ENCODE data around the gene SMTNL2.

Gene SMTNL2

GRCh38 chr17:4545217-4545951 lies 38.9 kb upstream of the SMTNL2 start:
- DNase-seq = no peak

DNA sequence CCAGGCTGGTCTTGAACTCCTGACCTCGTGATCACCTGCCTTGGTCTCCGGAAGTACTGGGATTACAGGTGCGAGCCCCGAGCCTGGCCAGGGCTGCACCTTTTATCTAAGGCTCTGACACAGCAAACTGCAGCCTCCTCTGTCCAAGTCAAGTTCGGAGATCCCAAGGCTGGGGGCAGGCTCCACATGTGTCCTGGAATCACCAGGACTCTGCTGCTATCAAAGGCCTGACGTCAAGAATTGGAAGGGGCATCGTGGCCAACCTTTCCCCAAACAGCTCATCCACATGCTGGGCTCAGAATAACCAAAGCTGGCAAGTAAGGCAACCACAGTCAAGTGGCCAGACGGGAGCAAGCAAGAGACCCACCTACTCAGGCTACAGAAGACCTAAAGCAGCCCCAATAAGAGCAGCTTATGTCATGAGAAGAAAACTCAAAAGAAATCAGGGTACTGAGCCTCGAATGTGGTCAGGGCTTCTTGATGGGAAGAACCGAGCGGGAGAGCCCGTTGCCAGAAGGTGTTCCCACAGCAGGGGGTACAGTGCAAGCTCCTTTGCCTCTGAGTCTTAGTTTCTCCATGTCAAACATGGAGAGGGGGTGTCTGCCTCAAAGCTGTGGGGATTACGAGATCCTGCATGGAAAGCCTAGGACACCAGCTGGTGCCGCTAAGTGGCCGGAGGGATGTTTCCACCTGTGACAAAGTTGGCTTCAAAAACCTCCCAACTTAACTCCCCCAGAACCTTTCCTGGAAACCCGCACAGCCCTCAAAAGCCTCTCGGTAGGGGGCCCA lies 37.0 kb upstream of the SMTNL2 start:
- DNase-seq = no peak

GRCh38 chr17:4548061-4548461 lies 36.3 kb upstream of the SMTNL2 start:
- DNase-seq = no peak

GRCh38 chr17:4548721-4549531 lies 35.4 kb upstream of the SMTNL2 start:
- DNase-seq = no peak

- no peak for DNase-seq
These were observed 34.4 kb upstream of the SMTNL2 start for GRCh38 chr17:4549781-4550533.

GRCh38 chr17:4550534-4551039 lies 33.7 kb upstream of the SMTNL2 start:
- DNase-seq = no peak

- DNase-seq = no peak
These were observed 33.2 kb upstream of the SMTNL2 start for GRCh38 chr17:4551141-4551540.

DNA sequence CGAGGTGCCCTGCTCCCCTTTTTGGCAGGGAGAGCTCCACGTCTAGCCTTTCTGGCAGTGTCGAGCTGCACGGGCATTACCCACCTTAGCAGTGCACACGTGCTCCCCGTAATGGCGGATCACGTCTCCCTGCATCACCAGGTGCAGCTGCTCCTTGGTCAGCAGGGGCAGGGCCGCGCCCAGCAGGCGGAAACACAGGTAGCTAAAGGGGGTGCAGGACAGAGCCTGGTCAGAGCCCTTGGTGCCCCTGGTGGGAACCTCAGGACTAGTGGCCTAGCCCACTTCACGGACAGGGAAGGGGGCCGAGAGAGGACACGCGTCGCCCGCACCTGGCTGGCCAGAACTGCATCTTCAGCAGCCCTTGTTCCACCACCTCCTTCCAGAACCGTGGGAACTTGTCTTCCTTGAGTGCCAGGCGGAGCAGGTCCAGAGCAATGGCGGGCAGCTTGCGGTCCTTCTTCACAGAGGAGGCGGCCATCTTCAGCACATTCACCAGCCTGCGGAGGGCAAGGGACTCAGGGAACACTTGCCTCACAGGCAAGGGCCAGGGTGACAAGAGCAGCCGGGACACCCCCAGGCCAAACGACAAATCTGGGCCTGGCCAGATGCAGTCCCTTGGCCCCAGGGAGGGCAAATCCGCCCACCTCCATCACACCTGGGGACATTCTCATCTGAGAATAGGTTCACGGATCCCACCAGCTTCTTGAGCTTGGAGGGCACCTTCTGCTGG lies 32.4 kb upstream of the SMTNL2 start:
- DNase-seq = no peak

- DNase-seq = no peak
These were observed 30.7 kb upstream of the SMTNL2 start for GRCh38 chr17:4553669-4554068.

DNA sequence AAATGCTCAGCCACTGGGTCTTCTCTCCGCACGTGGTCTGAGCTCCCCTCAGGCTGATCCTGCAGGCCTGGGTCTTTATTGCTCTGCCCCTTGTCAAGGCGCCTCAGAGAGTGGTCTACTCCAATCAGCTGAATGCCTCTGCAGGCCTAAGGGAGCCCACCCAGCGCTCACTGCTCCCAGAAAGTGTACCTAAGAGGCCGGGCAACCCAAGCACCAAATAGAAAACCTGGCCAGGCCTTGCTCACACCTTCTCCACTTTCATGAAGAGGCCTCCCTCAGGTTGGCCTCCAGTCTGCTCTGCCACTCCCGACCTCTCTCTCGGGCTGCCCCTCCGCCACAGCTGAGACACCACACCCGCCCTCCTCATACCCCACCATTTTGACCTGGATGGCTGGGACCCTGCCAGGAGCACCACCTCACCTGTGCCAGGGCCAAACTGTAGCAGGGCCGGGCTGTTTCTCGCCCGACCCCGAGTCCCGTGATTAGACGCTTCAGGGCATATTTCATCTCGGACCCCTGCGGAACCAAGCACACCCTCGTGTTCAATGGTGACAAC lies 29.8 kb upstream of the SMTNL2 start:
- DNase-seq = no peak

- peak; percentile 97 for DNase-seq
These were observed 29.1 kb upstream of the SMTNL2 start, which contains the start of gene MYBBP1A for GRCh38 chr17:4554997-4555799. Gene MYBBP1A (minus strand): TSS chr17:4555384. CDS start chr17:4555324, 60 bp downstream.

GRCh38 chr17:4555873-4556759 lies 28.2 kb upstream of the SMTNL2 start:
- DNase-seq = peak; percentile 53

DNA sequence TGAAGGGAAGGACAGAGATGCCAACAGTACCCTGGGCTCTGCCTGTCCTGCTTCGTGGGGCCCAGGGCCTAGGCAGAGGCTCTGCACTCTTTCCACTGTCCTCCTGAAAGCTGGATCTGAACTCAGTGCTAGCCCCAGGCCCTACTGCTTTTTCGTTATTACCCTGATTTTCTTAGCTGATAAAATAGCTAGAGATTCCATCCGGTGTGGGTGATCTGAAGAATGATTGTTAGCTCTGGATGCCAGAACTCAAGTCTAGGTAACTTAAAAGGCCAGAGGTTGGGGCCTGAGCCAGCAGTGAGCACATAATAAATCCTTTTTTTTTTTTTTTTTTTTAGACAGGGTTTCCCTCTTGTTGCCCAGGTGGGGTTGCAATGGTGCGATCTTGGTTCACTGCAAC lies 27.3 kb upstream of the SMTNL2 start:
- no peak for DNase-seq

DNA sequence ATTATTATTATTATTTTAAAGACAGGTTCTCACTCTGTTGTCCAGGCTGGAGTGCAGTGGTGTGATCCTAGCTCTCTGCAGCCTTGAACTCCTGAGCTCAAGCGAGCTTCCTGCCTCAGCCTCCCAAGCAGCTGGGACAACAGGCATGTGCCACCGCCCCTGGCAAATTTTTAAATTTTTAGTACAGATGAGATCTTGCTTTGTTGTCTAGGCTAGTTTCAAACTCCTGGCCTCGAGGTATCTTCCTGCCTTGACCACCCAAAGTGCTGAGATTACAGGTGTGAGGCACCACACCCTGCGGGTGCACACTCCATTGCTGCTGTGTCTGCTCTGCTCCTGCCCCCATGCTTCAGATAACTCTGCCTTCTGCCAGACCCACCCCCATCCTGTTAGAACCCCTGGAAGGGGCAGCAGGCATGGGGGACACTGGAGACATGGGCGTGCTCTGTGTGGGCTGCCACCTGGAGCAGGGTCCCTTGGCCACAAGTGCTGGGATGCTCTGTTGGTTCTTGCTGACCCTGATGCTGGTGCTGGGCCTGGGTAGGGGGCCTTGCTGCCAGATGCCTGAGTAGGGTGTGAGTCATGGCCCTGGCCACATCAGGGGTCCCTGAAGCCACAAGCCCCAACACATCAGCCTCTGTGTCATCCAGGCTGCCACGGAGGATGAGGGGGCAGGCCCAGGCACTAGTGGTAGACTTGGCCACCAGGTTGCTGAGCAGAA lies 26.5 kb upstream of the SMTNL2 start:
- no peak for DNase-seq

- no peak for DNase-seq
These were observed 25.9 kb upstream of the SMTNL2 start for GRCh38 chr17:4558347-4558971.

DNA sequence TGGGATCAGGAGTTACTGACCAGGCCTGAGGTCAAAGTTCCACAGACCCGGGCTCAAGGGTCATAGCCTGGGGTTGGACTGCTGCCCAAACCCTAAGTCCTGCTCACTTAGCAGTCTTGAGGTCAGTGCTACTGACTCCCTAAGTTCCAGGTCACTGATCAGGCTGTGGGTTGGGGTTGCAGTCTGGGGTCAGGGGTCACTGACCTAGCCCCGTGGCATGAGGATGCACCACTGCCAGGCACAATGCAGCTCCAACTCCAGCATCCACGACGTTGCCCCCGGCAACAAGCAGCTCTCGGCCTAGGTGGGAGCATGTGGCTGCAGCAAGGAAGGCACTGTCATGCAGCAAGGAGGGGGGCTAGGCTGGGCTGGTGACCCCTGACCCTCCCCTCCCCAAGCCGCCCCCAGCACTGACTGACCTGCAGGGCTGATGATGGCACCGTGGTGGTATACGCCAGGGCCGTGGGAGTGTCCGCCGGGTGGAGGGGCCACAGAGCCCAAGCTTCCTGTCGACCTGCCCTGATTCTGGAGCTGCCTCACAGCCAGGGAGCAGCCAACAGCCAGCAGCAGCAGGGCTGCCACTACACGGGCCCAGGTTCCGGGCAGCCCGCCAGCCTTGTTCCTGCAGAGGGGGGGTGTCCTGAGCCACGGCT lies 25.1 kb upstream of the SMTNL2 start:
- DNase-seq = no peak

DNA sequence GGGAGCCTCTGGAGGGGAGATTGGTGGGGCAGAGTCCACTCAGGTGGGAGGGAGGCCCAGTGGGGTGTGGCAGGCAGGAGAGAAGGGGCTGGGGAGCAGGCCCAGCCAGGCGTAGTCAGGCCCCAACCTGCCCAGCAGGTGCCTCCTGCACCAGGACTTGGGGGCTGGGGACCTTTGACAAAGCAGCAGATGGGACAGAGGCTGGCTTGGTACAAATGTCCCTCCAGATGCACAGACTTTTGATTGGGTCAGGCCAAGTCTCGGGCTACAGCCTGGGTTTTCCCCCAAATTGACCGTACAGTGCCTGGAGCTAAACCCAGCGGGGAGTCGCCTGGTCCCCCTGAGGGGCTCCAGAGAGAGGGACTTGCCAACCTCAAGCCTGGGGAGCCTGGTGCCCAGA lies 24.4 kb upstream of the SMTNL2 start:
- no peak for DNase-seq

DNA sequence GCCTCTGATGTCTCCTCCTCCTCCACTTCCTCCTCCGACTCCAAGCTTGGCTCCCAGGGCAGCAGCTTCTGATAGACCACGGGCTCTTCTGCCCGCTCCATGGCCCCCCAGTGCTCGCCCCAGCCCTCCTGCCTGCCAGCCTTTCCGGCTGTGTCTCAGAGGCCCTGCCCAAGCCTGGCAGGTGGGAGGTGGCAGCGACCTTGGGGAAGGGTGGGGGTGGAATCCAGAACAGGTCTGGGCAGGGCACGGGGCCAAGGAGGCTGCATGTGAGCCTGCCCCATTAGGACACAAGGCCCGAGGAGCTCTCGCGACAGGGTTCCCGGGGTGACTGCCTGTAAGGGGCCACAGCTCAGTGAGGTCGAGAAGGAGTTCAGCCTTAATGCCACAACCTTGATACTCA lies 23.9 kb upstream of the SMTNL2 start, which contains the start of gene GGT6:
Gene GGT6, minus strand, starts transcription at position 157 of the 400 bp plus-strand sequence. Its CDS starts 56 bp downstream, at position 101.
- DNase-seq = no peak
